ENCODE measurements around the gene TTC7B. TPM values are rescaled to one million over a fixed set of nuclear protein-coding genes. Genes with fewer than 3 reads are reported as not detected.

Gene TTC7B
- total and polyA plus RNA-seq, 10 of the 15 experiments (the other 5 are each of a cell fraction or from before 2014, with no cell fraction given): under 0.01 to 1.1 (median 0.26) TPM; not detected in 2

DNA sequence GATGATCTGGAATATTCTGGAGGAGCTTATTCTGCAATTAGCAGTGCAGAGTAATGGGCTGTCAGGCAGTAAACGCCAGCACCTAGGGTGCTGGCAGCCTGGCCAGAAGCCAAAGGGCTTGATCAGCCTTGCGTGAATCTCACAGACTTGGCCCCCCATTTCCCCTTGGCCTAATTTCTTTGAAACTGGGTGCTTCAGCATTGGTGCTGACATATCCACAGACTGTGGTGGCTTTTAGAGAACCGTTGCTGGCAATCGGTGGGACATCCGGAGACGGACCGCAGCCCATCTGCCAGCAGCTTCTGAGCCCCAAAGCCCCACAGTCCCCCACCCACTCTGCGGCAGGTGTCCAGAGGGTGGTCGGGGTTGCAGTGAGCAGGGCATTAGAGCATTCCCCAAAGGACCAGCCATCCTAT is 262.3 kb downstream of the TTC7B start:
- H2AFZ ChIP-seq (ENCODE audit: control insufficient read depth, low read depth, low read length): no peak overlapping the region
- no peak overlapping the region for H3K27ac ChIP-seq (ENCODE audit: control insufficient read depth, insufficient read depth)
- CTCF ChIA-PET: interaction anchor here (1.2 kb wide), 1 partner anchor 375 kb away, joined by 3 read pairs; no protein-coding TSS in a partner anchor
- ATAC-seq (no peak), DNase-seq (ENCODE audit: low read depth, low spot score) (no peak), FAIRE-seq (no peak)
- H3K4me2 ChIP-seq (ENCODE audit: control insufficient read depth, insufficient read depth): no peak overlapping the region
- H3K4me1 ChIP-seq (ENCODE audit: control insufficient read depth, insufficient read depth, low read length): no peaks in the 10 kb centered on the region
- SMC1A ChIA-PET (ENCODE audit: uncharacterized antibody, unreplicated experiment): no interaction called here
- POLR2A ChIA-PET: no interaction called here
- intact Hi-C loops (cut with micrococcal nuclease; ENCODE audit: unreplicated experiment): no loop called here
- RAD21 ChIA-PET (ENCODE audit: unreplicated experiment): no interaction called here
- H4K20me1 ChIP-seq (ENCODE audit: control insufficient read depth, insufficient read depth): no peaks in the 10 kb centered on the region
- no peaks in the 10 kb centered on the region for H3K36me3 ChIP-seq (ENCODE audit: control insufficient read depth in 2 of 2, insufficient read depth in 2 of 2, low read length in 1 of 2)
- no peak overlapping the region for H3K4me3 ChIP-seq
- in situ Hi-C loops (cut with MboI): no loop called here
- TF ChIP-seq JUNB (IDR thresholded peaks at IDR 0.05): no peak
- WGBS (ENCODE audit: insufficient coverage, insufficient replicate concordance, low lambda C conversion rate, missing lambda C conversion rate): 34% methylated on average over 9 of the region's 9 CpGs
- no peaks in the 10 kb centered on the region for H3K9me3 ChIP-seq (replicated peaks; ENCODE audit: control insufficient read depth, insufficient read depth, low read length)
- H3K27me3 ChIP-seq (replicated peaks in 1 of 2; ENCODE audit: control insufficient read depth in 2 of 2, insufficient read depth in 2 of 2, low read length in 1 of 2): peaks cover 0 to 1% of the 10 kb centered on the region in 2 experiments; a peak in 2 of 4 replicates
- BruUV-seq (replicated peaks): no TSS peak
- H3K79me2 ChIP-seq (ENCODE audit: control insufficient read depth, insufficient read depth, low read length): no peaks in the 10 kb centered on the region
- H3K9ac ChIP-seq (ENCODE audit: control insufficient read depth, insufficient read depth, low read length): no peak overlapping the region

DNA sequence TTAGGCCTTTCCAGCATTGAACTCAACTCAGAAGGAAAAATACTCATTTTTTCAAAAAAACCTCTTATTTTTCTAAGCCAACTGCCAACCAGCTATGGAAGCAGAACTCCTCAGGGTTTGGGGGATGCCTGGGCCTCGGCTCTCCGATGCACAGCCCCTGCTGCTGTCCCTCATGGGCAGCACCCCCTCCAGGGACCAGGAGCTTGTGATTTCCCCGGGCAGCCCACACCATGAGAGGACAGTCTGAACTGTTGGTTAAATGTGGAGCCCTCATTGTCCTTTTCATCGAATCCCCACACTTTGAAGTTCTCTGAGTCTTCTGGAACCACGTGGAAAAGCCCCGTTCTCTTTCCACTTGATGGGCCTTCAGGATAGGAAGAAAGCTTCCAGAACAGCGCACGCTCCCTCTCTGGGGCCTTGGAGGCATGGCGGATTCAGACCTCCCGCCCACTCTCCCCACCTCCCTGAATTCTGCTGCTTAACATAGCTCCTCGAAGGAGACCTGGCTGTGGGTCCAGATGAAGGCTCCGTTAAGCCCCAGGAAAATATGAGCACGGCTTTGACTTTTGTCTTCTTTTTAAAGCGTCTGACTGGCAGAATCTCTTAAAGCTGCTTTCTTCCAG is 262.8 kb downstream of the TTC7B start:
- no TSS peak for BruUV-seq (replicated peaks)
- Histone ChIP-seq H3K27me3 (replicated peaks in 1 of 2; ENCODE audit: control insufficient read depth in 2 of 2, insufficient read depth in 2 of 2, low read length in 1 of 2) (peaks cover 0 to 1% of the 10 kb centered on the region in 2 experiments; a peak in 2 of 4 replicates), H3K4me1 (ENCODE audit: control insufficient read depth, insufficient read depth, low read length) (no peaks in the 10 kb centered on the region), H4K20me1 (ENCODE audit: control insufficient read depth, insufficient read depth) (no peaks in the 10 kb centered on the region), H3K27ac (ENCODE audit: control insufficient read depth, insufficient read depth) (no peak overlapping the region), H2AFZ (ENCODE audit: control insufficient read depth, low read depth, low read length) (no peak overlapping the region), H3K79me2 (ENCODE audit: control insufficient read depth, insufficient read depth, low read length) (no peaks in the 10 kb centered on the region), H3K36me3 (ENCODE audit: control insufficient read depth in 2 of 2, insufficient read depth in 2 of 2, low read length in 1 of 2) (no peaks in the 10 kb centered on the region), H3K9ac (ENCODE audit: control insufficient read depth, insufficient read depth, low read length) (no peak overlapping the region), H3K9me3 (replicated peaks; ENCODE audit: control insufficient read depth, insufficient read depth, low read length) (no peaks in the 10 kb centered on the region), H3K4me2 (ENCODE audit: control insufficient read depth, insufficient read depth) (no peak overlapping the region), H3K4me3 (no peak overlapping the region)
- DNase-seq (ENCODE audit: low read depth, low spot score): no peak
- in situ Hi-C loops (cut with MboI) (no loop called here), intact Hi-C loops (cut with micrococcal nuclease; ENCODE audit: unreplicated experiment) (no loop called here)
- 16% methylated on average over 14 of the region's 14 CpGs for WGBS (ENCODE audit: insufficient coverage, insufficient replicate concordance, low lambda C conversion rate, missing lambda C conversion rate)
- CTCF ChIA-PET: interaction anchor here (1.2 kb wide), 1 partner anchor 374 kb away, joined by 3 read pairs; no protein-coding TSS in a partner anchor
- RAD21 ChIA-PET (ENCODE audit: unreplicated experiment): no interaction called here
- SMC1A ChIA-PET (ENCODE audit: uncharacterized antibody, unreplicated experiment): no interaction called here
- no peak for ATAC-seq
- no peak for FAIRE-seq
- POLR2A ChIA-PET: no interaction called here
- TF ChIP-seq, protein P1, sequence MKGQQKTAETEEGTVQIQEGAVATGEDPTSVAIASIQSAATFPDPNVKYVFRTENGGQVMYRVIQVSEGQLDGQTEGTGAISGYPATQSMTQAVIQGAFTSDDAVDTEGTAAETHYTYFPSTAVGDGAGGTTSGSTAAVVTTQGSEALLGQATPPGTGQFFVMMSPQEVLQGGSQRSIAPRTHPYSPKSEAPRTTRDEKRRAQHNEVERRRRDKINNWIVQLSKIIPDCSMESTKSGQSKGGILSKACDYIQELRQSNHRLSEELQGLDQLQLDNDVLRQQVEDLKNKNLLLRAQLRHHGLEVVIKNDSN (IDR thresholded peaks at IDR 0.05; ENCODE audit: borderline replicate concordance, extremely low read length, insufficient read depth, low read depth, low read length): no peak
- TF ChIP-seq TCF3 (IDR thresholded peaks at IDR 0.05; ENCODE audit: borderline replicate concordance, insufficient read depth, low read depth, low read length) (no peak), SP1 (IDR thresholded peaks at IDR 0.05; ENCODE audit: low read depth, low read length) (no peak), KDM1A (IDR thresholded peaks at IDR 0.05; ENCODE audit: borderline replicate concordance) (no peak), TAF1 (IDR thresholded peaks at IDR 0.05; ENCODE audit: borderline replicate concordance, low read depth, low read length) (no peak), KLF5 (IDR thresholded peaks at IDR 0.05; ENCODE audit: partially characterized antibody) (no peak), CHD2 (IDR thresholded peaks at IDR 0.05; ENCODE audit: borderline replicate concordance, low read depth, low read length) (no peak), CBX5 (IDR thresholded peaks at IDR 0.05; ENCODE audit: low read depth) (no peak), CREM (IDR thresholded peaks at IDR 0.05; ENCODE audit: low read depth) (no peak), SUZ12 (IDR thresholded peaks at IDR 0.05; ENCODE audit: unreplicated experiment) (no peak)
- TF ChIP-seq, protein P2, sequence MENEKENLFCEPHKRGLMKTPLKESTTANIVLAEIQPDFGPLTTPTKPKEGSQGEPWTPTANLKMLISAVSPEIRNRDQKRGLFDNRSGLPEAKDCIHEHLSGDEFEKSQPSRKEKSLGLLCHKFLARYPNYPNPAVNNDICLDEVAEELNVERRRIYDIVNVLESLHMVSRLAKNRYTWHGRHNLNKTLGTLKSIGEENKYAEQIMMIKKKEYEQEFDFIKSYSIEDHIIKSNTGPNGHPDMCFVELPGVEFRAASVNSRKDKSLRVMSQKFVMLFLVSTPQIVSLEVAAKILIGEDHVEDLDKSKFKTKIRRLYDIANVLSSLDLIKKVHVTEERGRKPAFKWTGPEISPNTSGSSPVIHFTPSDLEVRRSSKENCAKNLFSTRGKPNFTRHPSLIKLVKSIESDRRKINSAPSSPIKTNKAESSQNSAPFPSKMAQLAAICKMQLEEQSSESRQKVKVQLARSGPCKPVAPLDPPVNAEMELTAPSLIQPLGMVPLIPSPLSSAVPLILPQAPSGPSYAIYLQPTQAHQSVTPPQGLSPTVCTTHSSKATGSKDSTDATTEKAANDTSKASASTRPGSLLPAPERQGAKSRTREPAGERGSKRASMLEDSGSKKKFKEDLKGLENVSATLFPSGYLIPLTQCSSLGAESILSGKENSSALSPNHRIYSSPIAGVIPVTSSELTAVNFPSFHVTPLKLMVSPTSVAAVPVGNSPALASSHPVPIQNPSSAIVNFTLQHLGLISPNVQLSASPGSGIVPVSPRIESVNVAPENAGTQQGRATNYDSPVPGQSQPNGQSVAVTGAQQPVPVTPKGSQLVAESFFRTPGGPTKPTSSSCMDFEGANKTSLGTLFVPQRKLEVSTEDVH (IDR thresholded peaks at IDR 0.05; ENCODE audit: low read depth, partially characterized antibody): no peak
- TF ChIP-seq, protein P3, sequence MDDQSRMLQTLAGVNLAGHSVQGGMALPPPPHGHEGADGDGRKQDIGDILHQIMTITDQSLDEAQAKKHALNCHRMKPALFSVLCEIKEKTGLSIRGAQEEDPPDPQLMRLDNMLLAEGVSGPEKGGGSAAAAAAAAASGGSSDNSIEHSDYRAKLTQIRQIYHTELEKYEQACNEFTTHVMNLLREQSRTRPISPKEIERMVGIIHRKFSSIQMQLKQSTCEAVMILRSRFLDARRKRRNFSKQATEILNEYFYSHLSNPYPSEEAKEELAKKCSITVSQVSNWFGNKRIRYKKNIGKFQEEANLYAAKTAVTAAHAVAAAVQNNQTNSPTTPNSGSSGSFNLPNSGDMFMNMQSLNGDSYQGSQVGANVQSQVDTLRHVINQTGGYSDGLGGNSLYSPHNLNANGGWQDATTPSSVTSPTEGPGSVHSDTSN (IDR thresholded peaks at IDR 0.05; ENCODE audit: insufficient replicate concordance, low read depth, low read length): no peak
